ENCODE data around the gene NUP210. TPM values are rescaled to one million over a fixed set of nuclear protein-coding genes. Genes with fewer than 3 reads are reported as not detected.

The NUP210 gene
- total and polyA plus RNA-seq, 3 experiments from 2014 or later = 87.4 to 146 (median 143) TPM

- ChIA-PET POLR2A (no interaction called here), CTCF (interaction anchor here (3.4 kb wide), 1 partner anchor 50 kb away, joined by 16 read pairs; no protein-coding TSS in a partner anchor)
- peak in 1 of 5 donors; percentile 24 for DNase-seq
- Histone ChIP-seq H3K36me3 (ENCODE audit: insufficient read depth, low read length) (no peaks in the 10 kb centered on the region), H3K4me1 (ENCODE audit: insufficient read depth, low read length) (peaks cover 38% of the 10 kb centered on the region), H3K9me3 (ENCODE audit: low read length) (peaks cover 9% of the 10 kb centered on the region), H3K27me3 (ENCODE audit: insufficient read depth, low read length, poor library complexity, severe bottlenecking) (no peaks in the 10 kb centered on the region), H3K4me3 (ENCODE audit: low read length) (no peak overlapping the region), H3K27ac (ENCODE audit: low read depth, low read length) (no peak overlapping the region)
- Mint-ChIP-seq H3K4me3 (no peak overlapping the region), H3K36me3 (peaks cover 9 to 45% (median 10%) of the 10 kb centered on the region in 3 donors), H3K4me1 (peaks cover 49 to 72% (median 68%) of the 10 kb centered on the region in 3 donors), H3K27ac (peak overlapping the region in 2 of 8 donors; percentile 83 to 88), H3K9me3 (peaks cover 0 to 3% (median 2%) of the 10 kb centered on the region in 5 donors), H3K27me3 (peaks cover 0 to 2% of the 10 kb centered on the region in 2 donors)
These were observed 16.8 kb downstream of the NUP210 start for GRCh38 chr3:13403213-13403819.

DNA sequence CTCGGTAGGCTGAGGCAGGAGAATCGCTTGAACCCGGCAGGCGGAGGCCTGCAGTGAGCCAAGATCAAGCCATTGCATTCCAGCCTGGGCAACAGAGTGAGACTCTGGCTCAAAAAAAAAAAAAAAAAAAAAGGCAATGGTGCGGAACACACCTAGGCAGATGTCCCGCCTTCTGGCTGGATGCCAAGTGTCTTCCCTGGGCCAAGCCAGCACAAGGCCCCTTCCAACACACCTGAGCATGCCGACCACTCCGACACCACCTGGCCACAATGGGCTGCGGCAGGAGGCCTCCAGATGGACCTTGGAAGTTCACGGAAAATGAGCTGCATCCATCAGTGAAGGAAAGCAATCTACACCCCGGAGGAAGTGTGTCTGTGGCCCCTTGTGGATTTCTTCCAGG is 19.0 kb downstream of the NUP210 start:
- Mint-ChIP-seq H3K36me3 (peaks cover 0 to 50% (median 3%) of the 10 kb centered on the region in 3 donors), H3K27me3 (peaks cover 0 to 2% of the 10 kb centered on the region in 2 donors), H3K4me1 (peaks cover 34 to 56% (median 47%) of the 10 kb centered on the region in 3 donors), H3K4me3 (no peak overlapping the region), H3K27ac (peak overlapping the region in 5 of 8 donors; percentile 17 to 91 (median 51)), H3K9me3 (no peaks in the 10 kb centered on the region)
- ChIA-PET POLR2A (interaction anchor here (0.6 kb wide), 1 partner anchor 52 kb away, joined by 3 read pairs; no protein-coding TSS in a partner anchor), CTCF (no interaction called here)
- H3K36me3 ChIP-seq (ENCODE audit: insufficient read depth, low read length) = peaks cover 14% of the 10 kb centered on the region
- no peaks in the 10 kb centered on the region for H3K9me3 ChIP-seq (ENCODE audit: low read length)
- H3K27me3 ChIP-seq (ENCODE audit: insufficient read depth, low read length, poor library complexity, severe bottlenecking) = no peaks in the 10 kb centered on the region
- no peak overlapping the region for H3K27ac ChIP-seq (ENCODE audit: low read depth, low read length)
- no peak overlapping the region for H3K4me3 ChIP-seq (ENCODE audit: low read length)
- H3K4me1 ChIP-seq (ENCODE audit: insufficient read depth, low read length) = peaks cover 26% of the 10 kb centered on the region
- DNase-seq = peak in 1 of 5 donors; percentile 17

- Mint-ChIP-seq H3K4me1 (peaks cover 31 to 52% (median 40%) of the 10 kb centered on the region in 3 donors), H3K4me3 (peak overlapping the region in 1 of 7 donors; percentile 28), H3K36me3 (peaks cover 4 to 59% (median 11%) of the 10 kb centered on the region in 3 donors), H3K9me3 (no peaks in the 10 kb centered on the region), H3K27ac (peak overlapping the region in 2 of 8 donors; percentile 30 to 35), H3K27me3 (no peaks in the 10 kb centered on the region)
- ChIA-PET CTCF (no interaction called here), POLR2A (no interaction called here)
- no peaks in the 10 kb centered on the region for H3K9me3 ChIP-seq (ENCODE audit: low read length)
- no peak for DNase-seq
- H3K4me1 ChIP-seq (ENCODE audit: insufficient read depth, low read length) = peaks cover 18% of the 10 kb centered on the region
- H3K27ac ChIP-seq (ENCODE audit: low read depth, low read length) = no peak overlapping the region
- no peaks in the 10 kb centered on the region for H3K27me3 ChIP-seq (ENCODE audit: insufficient read depth, low read length, poor library complexity, severe bottlenecking)
- H3K36me3 ChIP-seq (ENCODE audit: insufficient read depth, low read length) = peaks cover 23% of the 10 kb centered on the region
- no peak overlapping the region for H3K4me3 ChIP-seq (ENCODE audit: low read length)
These were observed 19.9 kb downstream of the NUP210 start for GRCh38 chr3:13400114-13400673.

DNA sequence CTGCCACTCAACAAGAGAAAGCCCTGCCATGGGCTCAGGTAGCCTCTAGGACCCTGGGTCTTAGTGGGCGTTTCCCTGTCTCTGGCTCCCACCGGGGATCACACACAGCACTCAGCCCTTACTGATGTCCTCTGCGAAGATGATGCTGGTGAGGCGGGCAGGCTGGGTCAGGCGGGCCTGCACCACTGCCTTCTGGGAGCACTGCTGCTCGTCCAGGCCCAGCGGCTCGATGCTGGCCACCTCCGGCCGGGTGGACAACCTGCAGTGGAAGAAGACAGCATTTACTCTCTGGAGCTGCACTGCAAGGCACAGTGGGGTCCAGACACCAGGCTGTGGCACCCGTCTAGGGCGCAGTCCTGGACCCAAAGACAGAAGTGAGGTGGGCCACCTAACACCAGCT is 20.5 kb downstream of the NUP210 start:
- Mint-ChIP-seq H3K27me3 (no peaks in the 10 kb centered on the region), H3K4me3 (no peak overlapping the region), H3K4me1 (peaks cover 25 to 46% (median 34%) of the 10 kb centered on the region in 3 donors), H3K36me3 (peaks cover 4 to 65% (median 14%) of the 10 kb centered on the region in 3 donors), H3K9me3 (no peaks in the 10 kb centered on the region), H3K27ac (peak overlapping the region in 1 of 8 donors; percentile 17)
- POLR2A ChIA-PET = no interaction called here
- H3K27me3 ChIP-seq (ENCODE audit: insufficient read depth, low read length, poor library complexity, severe bottlenecking) = no peaks in the 10 kb centered on the region
- no peak for DNase-seq
- H3K9me3 ChIP-seq (ENCODE audit: low read length) = no peaks in the 10 kb centered on the region
- H3K27ac ChIP-seq (ENCODE audit: low read depth, low read length) = no peak overlapping the region
- H3K4me1 ChIP-seq (ENCODE audit: insufficient read depth, low read length) = peaks cover 18% of the 10 kb centered on the region
- H3K36me3 ChIP-seq (ENCODE audit: insufficient read depth, low read length) = peaks cover 28% of the 10 kb centered on the region
- no peak overlapping the region for H3K4me3 ChIP-seq (ENCODE audit: low read length)
- CTCF ChIA-PET = no interaction called here

GRCh38 chr3:13397316-13397715 is 22.8 kb downstream of the NUP210 start:
- ChIA-PET POLR2A (interaction anchor here (0.6 kb wide), 1 partner anchor 37 kb away, joined by 3 read pairs; no protein-coding TSS in a partner anchor), CTCF (no interaction called here)
- Histone ChIP-seq H3K9me3 (ENCODE audit: low read length) (no peaks in the 10 kb centered on the region), H3K4me3 (ENCODE audit: low read length) (no peak overlapping the region), H3K27ac (ENCODE audit: low read depth, low read length) (no peak overlapping the region), H3K4me1 (ENCODE audit: insufficient read depth, low read length) (peaks cover 12% of the 10 kb centered on the region), H3K36me3 (ENCODE audit: insufficient read depth, low read length) (peaks cover 45% of the 10 kb centered on the region), H3K27me3 (ENCODE audit: insufficient read depth, low read length, poor library complexity, severe bottlenecking) (no peaks in the 10 kb centered on the region)
- no peak overlapping the region for H3K4me3 Mint-ChIP-seq
- no peak for DNase-seq
- H3K9me3 Mint-ChIP-seq = no peaks in the 10 kb centered on the region
- H3K27me3 Mint-ChIP-seq = no peaks in the 10 kb centered on the region
- peaks cover 4 to 79% (median 12%) of the 10 kb centered on the region in 3 donors for H3K36me3 Mint-ChIP-seq
- H3K4me1 Mint-ChIP-seq = peaks cover 15 to 29% (median 18%) of the 10 kb centered on the region in 3 donors
- no peak overlapping the region for H3K27ac Mint-ChIP-seq

- no peaks in the 10 kb centered on the region for H3K9me3 ChIP-seq (ENCODE audit: low read length)
- H3K27ac ChIP-seq (ENCODE audit: low read depth, low read length) = no peak overlapping the region
- no peaks in the 10 kb centered on the region for H3K4me1 ChIP-seq (ENCODE audit: insufficient read depth, low read length)
- Mint-ChIP-seq H3K27me3 (peaks cover 0 to 3% of the 10 kb centered on the region in 2 donors), H3K4me3 (no peak overlapping the region), H3K27ac (peak overlapping the region in 1 of 8 donors; percentile 23), H3K9me3 (no peaks in the 10 kb centered on the region), H3K4me1 (peaks cover 5 to 20% (median 15%) of the 10 kb centered on the region in 3 donors), H3K36me3 (peaks cover 4 to 92% (median 12%) of the 10 kb centered on the region in 3 donors)
- ChIA-PET POLR2A (no interaction called here), CTCF (interaction anchor here (0.9 to 4.7 kb wide), 3 partner anchors 48 to 59 kb away, joined by 3 to 71 read pairs (median 3); no protein-coding TSS in a partner anchor)
- DNase-seq = no peak
- no peaks in the 10 kb centered on the region for H3K27me3 ChIP-seq (ENCODE audit: insufficient read depth, low read length, poor library complexity, severe bottlenecking)
- no peak overlapping the region for H3K4me3 ChIP-seq (ENCODE audit: low read length)
- peaks cover 71% of the 10 kb centered on the region for H3K36me3 ChIP-seq (ENCODE audit: insufficient read depth, low read length)
These were observed 25.8 kb downstream of the NUP210 start for GRCh38 chr3:13394363-13394762.

- Mint-ChIP-seq H3K4me1 (peaks cover 5 to 20% (median 15%) of the 10 kb centered on the region in 3 donors), H3K27ac (peak overlapping the region in 1 of 8 donors; percentile 87), H3K4me3 (no peak overlapping the region), H3K9me3 (no peaks in the 10 kb centered on the region), H3K36me3 (peaks cover 4 to 95% (median 12%) of the 10 kb centered on the region in 3 donors), H3K27me3 (peaks cover 0 to 3% of the 10 kb centered on the region in 2 donors)
- Histone ChIP-seq H3K27me3 (ENCODE audit: insufficient read depth, low read length, poor library complexity, severe bottlenecking) (no peaks in the 10 kb centered on the region), H3K36me3 (ENCODE audit: insufficient read depth, low read length) (peaks cover 78% of the 10 kb centered on the region), H3K27ac (ENCODE audit: low read depth, low read length) (no peak overlapping the region), H3K4me3 (ENCODE audit: low read length) (no peak overlapping the region), H3K4me1 (ENCODE audit: insufficient read depth, low read length) (no peaks in the 10 kb centered on the region), H3K9me3 (ENCODE audit: low read length) (no peaks in the 10 kb centered on the region)
- ChIA-PET CTCF (interaction anchor here (0.5 to 4.7 kb wide), 7 partner anchors 12 to 60 kb away, joined by 3 to 71 read pairs (median 3); no protein-coding TSS in a partner anchor), POLR2A (no interaction called here)
- no peak for DNase-seq
These were observed 26.4 kb downstream of the NUP210 start for GRCh38 chr3:13393427-13394360.

Measured in CD8-positive, alpha-beta memory T cell (primary cell).